H1 (cell line): Measurements from ENCODE around the gene RCBTB2. TPM values are rescaled to one million over a fixed set of nuclear protein-coding genes. Genes with fewer than 3 reads are reported as not detected.

Experiments used
- CTCF ChIA-PET: fragments of 300-600 bp; sonication (Branson Sonifier 250); formaldehyde crosslinking; loops from one replicate; lab custom pipeline; 2021; ENCODE audit not compliant: partially characterized antibody; lab: Charles Lee
- POLR2A ChIA-PET: fragments of 300-600 bp; sonication (Branson Sonifier 250); formaldehyde crosslinking; loops from one replicate; lab custom pipeline; 2021; ENCODE audit warnings: inconsistent platforms; ENCODE audit not compliant: partially characterized antibody; lab: Charles Lee
- DNase-seq, 2 experiments: peaks; one replicate each; pipeline versions ENCODE4 v3.0.0 to v3.0.0-alpha.2; 2010 to 2022; ENCODE audit warnings: low spot score in 2 of 2, low read depth in 1 of 2, mixed read lengths in 1 of 2
- FAIRE-seq: peaks from 2 replicates; lab custom pipeline; 2011; peaks lifted over from hg19 to GRCh38; lab: Jason Lieb, UNC
- H2AFZ ChIP-seq: 2 replicates; pipeline ENCODE4 v1.8.1; 2012; ENCODE audit warnings: low read length, inconsistent platforms
- H2AK5ac ChIP-seq: 2 replicates; pipeline ENCODE4 v1.6.1; 2013; ENCODE audit warnings: low read depth, low read length
- H2BK120ac ChIP-seq: replicated peaks from 2 replicates; pipeline ENCODE3; 2013; ENCODE audit warnings: low read depth, low read length, inconsistent platforms
- H2BK12ac ChIP-seq: 2 replicates; pipeline ENCODE4 v1.6.1; 2013; ENCODE audit warnings: low read depth, low read length
- H2BK15ac ChIP-seq: 2 replicates; pipeline ENCODE4 v1.6.1; 2013; ENCODE audit warnings: low read length
- H2BK20ac ChIP-seq: 2 replicates; pipeline ENCODE4 v1.6.1; 2013; ENCODE audit warnings: low read length
- H2BK5ac ChIP-seq: 2 replicates; pipeline ENCODE4 v1.6.1; 2013; ENCODE audit warnings: low read depth, low read length
- H3K14ac ChIP-seq: 2 replicates; pipeline ENCODE4 v1.6.1; 2013; ENCODE audit warnings: inconsistent platforms; ENCODE audit not compliant: insufficient read length
- H3K18ac ChIP-seq: 2 replicates; pipeline ENCODE4 v1.6.1; 2013; ENCODE audit warnings: low read length; ENCODE audit errors: extremely low read depth
- H3K23ac ChIP-seq: 2 replicates; pipeline ENCODE4 v1.6.1; 2013; ENCODE audit warnings: inconsistent platforms; ENCODE audit not compliant: insufficient read length
- H3K23me2 ChIP-seq: 2 replicates; pipeline ENCODE4 v1.6.1; 2013; ENCODE audit warnings: low read depth, low read length
- H3K27ac ChIP-seq: 2 replicates; pipeline ENCODE4 v1.6.1; 2011; ENCODE audit warnings: low read depth, low read length, inconsistent platforms
- H3K27me3 ChIP-seq, 4 experiments: replicated peaks in 1 of 4; 1 replicate in 1 of 4; 2 replicates in 3 of 4; pipeline versions ENCODE4 v1.6.1 to v1.8.1; 2011 to 2013; ENCODE audit warnings: low read length in 3 of 4, mild to moderate bottlenecking in 3 of 4, inconsistent platforms in 2 of 4, mixed read lengths in 2 of 4, moderate library complexity in 1 of 4; ENCODE audit not compliant: control insufficient read depth in 3 of 4, insufficient read depth in 3 of 4; ENCODE audit errors: extremely low read depth in 1 of 4
- H3K36me3 ChIP-seq, 4 experiments: 2 replicates each; pipeline versions ENCODE4 v1.6.1 to v1.8.1; 2011 to 2013; ENCODE audit warnings: mild to moderate bottlenecking in 4 of 4, low read length in 3 of 4, moderate library complexity in 2 of 4, control low read depth in 1 of 4, inconsistent platforms in 1 of 4; ENCODE audit not compliant: insufficient read depth in 4 of 4, control insufficient read depth in 2 of 4
- H3K4ac ChIP-seq: replicated peaks from 2 replicates; pipeline ENCODE3; 2013; ENCODE audit warnings: low read length, low read depth, mixed read lengths, inconsistent platforms; ENCODE audit not compliant: insufficient read length
- H3K4me1 ChIP-seq, 4 experiments: replicated peaks in 1 of 4; 1 replicate in 1 of 4; 2 replicates in 3 of 4; pipeline versions ENCODE4 v1.6.1 to v1.8.1; 2011 to 2013; ENCODE audit warnings: low read length in 3 of 4, inconsistent platforms in 2 of 4, mixed read lengths in 1 of 4; ENCODE audit not compliant: insufficient read depth in 4 of 4, control insufficient read depth in 3 of 4
- H3K4me2 ChIP-seq, 2 experiments: 2 replicates each; pipeline versions ENCODE4 v1.6.1 to v1.8.1; 2011 to 2013; ENCODE audit warnings: low read depth in 2 of 2, low read length in 2 of 2, control low read depth in 1 of 2, inconsistent platforms in 1 of 2, mild to moderate bottlenecking in 1 of 2; ENCODE audit not compliant: insufficient read depth in 1 of 2
- H3K4me3 ChIP-seq, 4 experiments: fragments of 200-600, 300-600 bp in 1 of 4; sonication (generic), shearing (Covaris generic), sonication (Bioruptor Twin) in 1 of 4; 2 replicates each; pipeline versions ENCODE4 v1.5.1 to v1.8.1; 2011 to 2016; ENCODE audit warnings: low read length in 4 of 4, low read depth in 3 of 4, control low read depth in 2 of 4, inconsistent platforms in 2 of 4, mild to moderate bottlenecking in 2 of 4, mixed read lengths in 1 of 4, moderate library complexity in 1 of 4; ENCODE audit not compliant: insufficient read depth in 2 of 4; ENCODE audit errors: extremely low read depth in 1 of 4
- H3K56ac ChIP-seq: replicated peaks from 2 replicates; pipeline ENCODE3; 2013; ENCODE audit warnings: low read depth, mild to moderate bottlenecking, mixed read lengths, low read length, inconsistent platforms; ENCODE audit not compliant: insufficient read length
- H3K79me1 ChIP-seq: 2 replicates; pipeline ENCODE4 v1.6.1; 2013; ENCODE audit warnings: low read depth, low read length, control low read depth
- H3K79me2 ChIP-seq, 2 experiments: 2 replicates each; pipeline versions ENCODE4 v1.6.1 to v1.8.1; 2012 to 2013; ENCODE audit warnings: low read length in 2 of 2, mild to moderate bottlenecking in 2 of 2, inconsistent platforms in 1 of 2; ENCODE audit not compliant: insufficient read depth in 2 of 2, control insufficient read depth in 1 of 2
- H3K9ac ChIP-seq, 4 experiments: replicated peaks in 1 of 4; 1 replicate in 1 of 4; 2 replicates in 3 of 4; pipeline versions ENCODE4 v1.6.1 to v1.8.1; 2011 to 2013; ENCODE audit warnings: low read depth in 3 of 4, low read length in 3 of 4, control low read depth in 2 of 4, mild to moderate bottlenecking in 2 of 4, moderate library complexity in 2 of 4, inconsistent platforms in 1 of 4; ENCODE audit errors: extremely low read depth in 1 of 4
- H3K9me3 ChIP-seq, 2 experiments: 2 replicates each; pipeline versions ENCODE4 v1.6.1 to v1.8.1; 2012 to 2013; ENCODE audit warnings: mild to moderate bottlenecking in 2 of 2, moderate library complexity in 2 of 2, control low read depth in 1 of 2, inconsistent platforms in 1 of 2, low read depth in 1 of 2, low read length in 1 of 2, mixed read lengths in 1 of 2; ENCODE audit not compliant: insufficient read depth in 2 of 2
- H4K20me1 ChIP-seq, 2 experiments: replicated peaks in 1 of 2; 2 replicates each; pipeline versions ENCODE3 to v1.8.1; 2011 to 2013; ENCODE audit warnings: inconsistent platforms in 2 of 2, low read length in 2 of 2, mild to moderate bottlenecking in 1 of 2; ENCODE audit not compliant: insufficient read depth in 2 of 2, control insufficient read depth in 1 of 2
- H4K5ac ChIP-seq: 2 replicates; pipeline ENCODE4 v1.6.1; 2013; ENCODE audit warnings: low read length, low read depth, mixed read lengths, inconsistent platforms; ENCODE audit not compliant: insufficient read length
- H4K8ac ChIP-seq: 2 replicates; pipeline ENCODE4 v1.8.0; 2013; ENCODE audit warnings: mild to moderate bottlenecking, moderate library complexity, low read length, inconsistent platforms; ENCODE audit not compliant: insufficient read depth; ENCODE audit errors: extremely low read depth
- H4K91ac ChIP-seq: replicated peaks from 2 replicates; pipeline ENCODE3; 2013; ENCODE audit warnings: low read length, mixed read lengths, inconsistent platforms; ENCODE audit not compliant: insufficient read length
- CTCF ChIP-seq, 3 experiments: IDR thresholded peaks; 1 replicate in 2 of 3; 2 replicates in 1 of 3; pipeline versions ENCODE4 v1.5.1 to v1.6.1; 2011; ENCODE audit warnings: low read length in 3 of 3, mild to moderate bottlenecking in 3 of 3, inconsistent platforms in 2 of 3, low read depth in 1 of 3, moderate library complexity in 1 of 3; ENCODE audit not compliant: insufficient read depth in 1 of 3; ENCODE audit errors: control extremely low read depth in 1 of 3
- POLR2A ChIP-seq, 2 experiments: IDR thresholded peaks; 1 replicate in 1 of 2; 2 replicates in 1 of 2; pipeline ENCODE4 v1.6.1; 2011; ENCODE audit warnings: low read depth in 2 of 2, low read length in 2 of 2, mild to moderate bottlenecking in 2 of 2; ENCODE audit errors: control extremely low read depth in 1 of 2
- RAD21 ChIP-seq, 2 experiments: IDR thresholded peaks in 1 of 2; conservative IDR thresholded peaks in 1 of 2; 2 replicates each; pipeline ENCODE4 v1.6.1; 2011; ENCODE audit warnings: low read depth in 2 of 2, low read length in 2 of 2, improper control_type of control experiment in 1 of 2, inconsistent platforms in 1 of 2, mild to moderate bottlenecking in 1 of 2, moderate library complexity in 1 of 2
- RNF2 ChIP-seq: fragments of 200-900, 300-1000 bp; sonication (generic); IDR thresholded peaks from 2 replicates; pipeline ENCODE4 v1.7.1; 2016; ENCODE audit warnings: borderline replicate concordance, low read depth, mild to moderate bottlenecking, antibody characterized with exemption, low read length; ENCODE audit not compliant: poor library complexity, severe bottlenecking; ENCODE audit errors: missing control alignments
- WGBS, 2 experiments: shearing (Covaris generic) in 1 of 2; methylation state at CpG; one replicate each; pipeline versions ENCODE4 v1.1.6 to v1.1.7; 2013 to 2015; ENCODE audit warnings: low lambda C conversion rate in 2 of 2, mixed read lengths in 2 of 2, inconsistent platforms in 1 of 2, low coverage in 1 of 2, missing lambda C conversion rate in 1 of 2; ENCODE audit not compliant: insufficient replicate concordance in 2 of 2, insufficient coverage in 1 of 2, insufficient read length in 1 of 2; ENCODE audit errors: extremely low coverage in 1 of 2, missing lambda C conversion rate in 1 of 2; 5-methylcytosine and 5-hydroxymethylcytosine counted together
- polyA plus RNA-seq, 7 experiments: library from polyadenylated mRNA; depleted of rRNA in 3 of 7; stranded (reverse) in 5 of 7; unstranded in 2 of 7; fragments of >200 nt in 5 of 7; fragments of 200-250 nt in 2 of 7; gene quantifications; 1 replicate in 5 of 7; 2 replicates in 1 of 7; 4 replicates in 1 of 7; pipeline versions ENCODE4 v1.2.1 to v1.2.3, GENCODE V29; 2011 to 2013; ENCODE audit warnings: missing spikeins in 2 of 7, mixed read lengths in 2 of 7
- total RNA-seq: library from RNA; stranded (reverse); fragmentation: NEBNext Ultra II Directional; extraction: Animal tissue kit (Norgen Biotek cat#: 25700); gene quantifications from 2 replicates; pipeline ENCODE4 v1.2.1, GENCODE V29; 2021
- TF ChIP-seq, protein P1 (sequence below): IDR thresholded peaks from 2 replicates; pipeline ENCODE4 v1.6.1; 2011; ENCODE audit warnings: low read depth, mild to moderate bottlenecking, low read length; ENCODE audit not compliant: insufficient read depth
- TF ChIP-seq, protein P2 (sequence below): IDR thresholded peaks from 2 replicates; pipeline ENCODE4 v1.6.1; 2012; ENCODE audit warnings: low read length, inconsistent platforms

Gene RCBTB2
- total and polyA plus RNA-seq, 2 of the 8 experiments (the other 6 are each of a cell fraction or from before 2014, with no cell fraction given), result 5.2 to 8.4 TPM

DNA sequence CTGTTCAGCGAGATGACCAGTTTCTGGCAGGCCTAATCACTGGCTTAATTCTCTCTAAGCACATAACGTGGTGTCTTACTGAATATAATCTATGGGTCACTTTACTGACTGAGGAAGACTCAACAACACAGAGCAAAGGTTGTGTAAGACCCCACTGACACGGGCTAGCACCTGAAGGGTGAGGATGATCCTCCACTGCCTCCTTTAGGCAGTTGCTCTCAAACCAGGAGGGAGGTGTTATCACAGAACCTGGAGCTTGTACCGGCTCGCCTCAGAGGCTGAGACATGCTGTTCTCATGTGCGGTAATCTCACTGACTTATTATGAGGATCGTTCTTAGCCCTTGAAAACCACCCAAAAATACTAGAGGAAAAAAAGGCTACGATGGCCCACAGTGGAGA, 28.3 kb downstream of the RCBTB2 start:
- no peak for DNase-seq
- H3K23me2 ChIP-seq, result no peaks in the 10 kb centered on the region
- no peak overlapping the region for H3K9ac ChIP-seq
- H3K14ac ChIP-seq, result no peak overlapping the region
- H3K9me3 ChIP-seq, result no peaks in the 10 kb centered on the region
- no peak overlapping the region for H2BK120ac ChIP-seq
- H3K18ac ChIP-seq, result no peak overlapping the region
- no peak overlapping the region for H4K91ac ChIP-seq
- no peak overlapping the region for H2BK15ac ChIP-seq
- ChIA-PET CTCF (interaction anchor here (0.6 to 2.3 kb wide), 15 partner anchors 9 to 378 kb away, joined by 3 to 11 read pairs (median 3); no protein-coding TSS in a partner anchor), POLR2A (no interaction called here)
- H2AK5ac ChIP-seq, result peak overlapping the region; percentile 2; the same call in 1 of the 2 replicates
- 0 out of 2 replicates have a peak overlapping the region, but pooled peaks have one; percentile 11 for H2BK12ac ChIP-seq
- H3K36me3 ChIP-seq, result no peaks in the 10 kb centered on the region; a peak in 1 of 8 replicates
- no peak overlapping the region for H3K4me2 ChIP-seq
- H2BK20ac ChIP-seq, result no peak overlapping the region
- H4K8ac ChIP-seq, result no peak overlapping the region
- H3K27ac ChIP-seq, result no peak overlapping the region; the same call in 1 of the 2 replicates
- no peak overlapping the region for H3K56ac ChIP-seq
- no peak overlapping the region for H3K23ac ChIP-seq
- WGBS, 2 experiments, result 85% methylated on average over 8 of the region's 8 CpGs; no CpG with 5 or more reads in 1 of the 2 experiments
- TF ChIP-seq, protein P1, sequence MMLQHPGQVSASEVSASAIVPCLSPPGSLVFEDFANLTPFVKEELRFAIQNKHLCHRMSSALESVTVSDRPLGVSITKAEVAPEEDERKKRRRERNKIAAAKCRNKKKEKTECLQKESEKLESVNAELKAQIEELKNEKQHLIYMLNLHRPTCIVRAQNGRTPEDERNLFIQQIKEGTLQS, result no peak
- TF ChIP-seq CTCF (IDR thresholded peaks at IDR 0.05; ENCODE audit: control extremely low read depth in 1 of 3, insufficient read depth in 1 of 3, low read depth in 1 of 3, low read length in 3 of 3) (peak; percentile 13 to 36 (median 30); a peak in 3 of 4 replicates), RAD21 (IDR thresholded peaks at IDR 0.05 in 1 of 2, conservative IDR thresholded peaks at IDR 0.05 in 1 of 2; ENCODE audit: low read depth in 2 of 2, low read length in 2 of 2) (peak; percentile 46 to 56), POLR2A (IDR thresholded peaks at IDR 0.05; ENCODE audit: control extremely low read depth in 1 of 2, low read depth in 2 of 2, low read length in 2 of 2) (no peak), RNF2 (no peak)
- TF ChIP-seq, protein P2, sequence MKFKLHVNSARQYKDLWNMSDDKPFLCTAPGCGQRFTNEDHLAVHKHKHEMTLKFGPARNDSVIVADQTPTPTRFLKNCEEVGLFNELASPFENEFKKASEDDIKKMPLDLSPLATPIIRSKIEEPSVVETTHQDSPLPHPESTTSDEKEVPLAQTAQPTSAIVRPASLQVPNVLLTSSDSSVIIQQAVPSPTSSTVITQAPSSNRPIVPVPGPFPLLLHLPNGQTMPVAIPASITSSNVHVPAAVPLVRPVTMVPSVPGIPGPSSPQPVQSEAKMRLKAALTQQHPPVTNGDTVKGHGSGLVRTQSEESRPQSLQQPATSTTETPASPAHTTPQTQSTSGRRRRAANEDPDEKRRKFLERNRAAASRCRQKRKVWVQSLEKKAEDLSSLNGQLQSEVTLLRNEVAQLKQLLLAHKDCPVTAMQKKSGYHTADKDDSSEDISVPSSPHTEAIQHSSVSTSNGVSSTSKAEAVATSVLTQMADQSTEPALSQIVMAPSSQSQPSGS, result no peak
- no peaks in the 10 kb centered on the region for H3K27me3 ChIP-seq
- H3K4ac ChIP-seq, result no peak overlapping the region
- no peak overlapping the region for H3K4me3 ChIP-seq
- no peak for FAIRE-seq
- no peak overlapping the region for H4K5ac ChIP-seq
- H3K4me1 ChIP-seq, result peaks cover 0 to 3% (median 0%) of the 10 kb centered on the region in 4 experiments; a peak in 1 of 7 replicates
- no peaks in the 10 kb centered on the region for H3K79me2 ChIP-seq
- no peaks in the 10 kb centered on the region for H4K20me1 ChIP-seq
- no peak overlapping the region for H2BK5ac ChIP-seq
- no peaks in the 10 kb centered on the region; the same call in 1 of the 2 replicates for H3K79me1 ChIP-seq
- no peak overlapping the region for H2AFZ ChIP-seq
